Breast epithelium (tissue), 4 donors: ENCODE results near the gene TFF2. TPM values are rescaled to one million over a fixed set of nuclear protein-coding genes. Genes with fewer than 3 reads are reported as not detected.

Source experiments
- DNase-seq, 2 donors: peaks; one replicate each; pipeline ENCODE4 v3.0.0-alpha.2; 2019; ENCODE audit warnings: low spot score in 2 of 2
- H3K27ac ChIP-seq, 2 donors: fragments of 200-600 bp; sonication (generic) in 1 of 2; one replicate each; pipeline ENCODE4 v1.5.1; 2016 to 2019; ENCODE audit warnings: mild to moderate bottlenecking in 1 of 2
- H3K27me3 ChIP-seq, 2 donors: fragments of 200-600 bp; sonication (generic) in 1 of 2; one replicate each; pipeline versions ENCODE4 v1.5.1 to v1.6.0; 2017 to 2019; ENCODE audit warnings: control low read depth in 1 of 2, mild to moderate bottlenecking in 1 of 2
- H3K36me3 ChIP-seq: fragments of 200-600 bp; one replicate; pipeline ENCODE4 v1.5.1; 2019
- H3K4me1 ChIP-seq, 2 donors: fragments of 200-600 bp; sonication (generic); one replicate each; pipeline ENCODE4 v1.5.1; 2016 to 2019; ENCODE audit warnings: control low read depth in 1 of 2
- H3K4me3 ChIP-seq, 3 donors: fragments of 200-600 bp; sonication (generic); 1 replicate in 2 of 3; 2 replicates in 1 of 3; pipeline ENCODE4 v1.5.1; 2016 to 2019; ENCODE audit warnings: mild to moderate bottlenecking in 3 of 3, moderate library complexity in 2 of 3
- H3K9me3 ChIP-seq, 2 donors: fragments of 200-600 bp; sonication (generic) in 1 of 2; one replicate each; pipeline ENCODE4 v1.5.1; 2016 to 2019; ENCODE audit warnings: control low read depth in 1 of 2
- CTCF ChIP-seq, 3 donors: fragments of 450-650 bp; IDR thresholded peaks; one replicate each; pipeline ENCODE4 v1.5.1; 2016 to 2017; ENCODE audit warnings: antibody characterized with exemption in 3 of 3, mild to moderate bottlenecking in 3 of 3, moderate library complexity in 3 of 3
- POLR2A ChIP-seq: fragments of 450-650 bp; IDR thresholded peaks from one replicate; pipeline ENCODE4 v1.6.1; 2016; ENCODE audit warnings: antibody characterized with exemption, mild to moderate bottlenecking, moderate library complexity
- POLR2AphosphoS5 ChIP-seq, 3 donors: sonication (generic); formaldehyde crosslinking; IDR thresholded peaks; one replicate each; pipeline ENCODE4 v1.6.1; 2017; ENCODE audit warnings: antibody characterized with exemption in 3 of 3
- intact Hi-C: fragments of 100-400 bp; cut with DNase I; formaldehyde crosslinking; loops from one replicate; pipeline ENCODE4 v1.15.1; 2023; ENCODE audit warnings: low total_unique reads
- total RNA-seq, 3 donors: library from RNA; depleted of rRNA; stranded (reverse); fragments of >200 nt; gene quantifications; one replicate each; pipeline ENCODE4 v1.1.0, GENCODE V29; 2016

Gene TFF2
- total RNA-seq, 3 donors from 2014 or later: not detected

GRCh38 chr21:42332557-42333317, 18.1 kb downstream of the TFF2 start:
- intact Hi-C loops: loop anchor here (5.0 kb wide), 1 partner anchor 875 kb away; no protein-coding TSS in a partner anchor
- H3K4me1 ChIP-seq: no peaks in the 10 kb centered on the region
- no peak overlapping the region for H3K4me3 ChIP-seq
- no peaks in the 10 kb centered on the region for H3K27me3 ChIP-seq
- H3K27ac ChIP-seq: no peak overlapping the region
- no peaks in the 10 kb centered on the region for H3K36me3 ChIP-seq
- H3K9me3 ChIP-seq: peaks cover 0 to 10% of the 10 kb centered on the region in 2 donors
- DNase-seq: no peak
- no peak for TF ChIP-seq CTCF (IDR thresholded peaks at IDR 0.05)
- TF ChIP-seq POLR2A: no peak
- TF ChIP-seq POLR2AphosphoS5 (IDR thresholded peaks at IDR 0.05): no peak

DNA sequence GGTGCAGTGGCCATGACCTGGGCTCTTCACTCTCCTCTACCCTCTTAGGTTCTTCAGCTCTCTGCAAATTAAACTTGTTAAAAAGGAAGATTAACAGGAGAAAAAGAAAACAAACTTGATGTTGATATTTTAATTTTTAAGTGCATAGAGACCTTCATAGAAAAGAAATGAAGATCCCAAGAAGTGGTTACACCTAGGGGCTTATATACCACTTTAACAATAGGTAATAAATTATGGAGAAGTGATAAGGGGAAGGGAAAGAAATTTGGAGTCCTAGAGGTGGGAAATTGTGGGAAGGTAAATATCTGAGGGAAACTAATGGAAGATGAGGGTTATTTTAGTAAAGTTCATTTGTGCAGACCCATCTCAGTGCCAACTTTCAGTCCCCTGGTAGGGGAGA, 19.1 kb downstream of the TFF2 start:
- Histone ChIP-seq H3K4me3 (no peak overlapping the region), H3K36me3 (no peaks in the 10 kb centered on the region), H3K4me1 (no peaks in the 10 kb centered on the region), H3K27ac (no peak overlapping the region), H3K27me3 (no peaks in the 10 kb centered on the region), H3K9me3 (peaks cover 0 to 10% of the 10 kb centered on the region in 2 donors)
- no peak for TF ChIP-seq POLR2AphosphoS5 (IDR thresholded peaks at IDR 0.05)
- no peak for TF ChIP-seq POLR2A
- no peak for TF ChIP-seq CTCF (IDR thresholded peaks at IDR 0.05)
- intact Hi-C loops: loop anchor here (5.0 kb wide), 1 partner anchor 874 kb away; no protein-coding TSS in a partner anchor
- no peak for DNase-seq

DNA sequence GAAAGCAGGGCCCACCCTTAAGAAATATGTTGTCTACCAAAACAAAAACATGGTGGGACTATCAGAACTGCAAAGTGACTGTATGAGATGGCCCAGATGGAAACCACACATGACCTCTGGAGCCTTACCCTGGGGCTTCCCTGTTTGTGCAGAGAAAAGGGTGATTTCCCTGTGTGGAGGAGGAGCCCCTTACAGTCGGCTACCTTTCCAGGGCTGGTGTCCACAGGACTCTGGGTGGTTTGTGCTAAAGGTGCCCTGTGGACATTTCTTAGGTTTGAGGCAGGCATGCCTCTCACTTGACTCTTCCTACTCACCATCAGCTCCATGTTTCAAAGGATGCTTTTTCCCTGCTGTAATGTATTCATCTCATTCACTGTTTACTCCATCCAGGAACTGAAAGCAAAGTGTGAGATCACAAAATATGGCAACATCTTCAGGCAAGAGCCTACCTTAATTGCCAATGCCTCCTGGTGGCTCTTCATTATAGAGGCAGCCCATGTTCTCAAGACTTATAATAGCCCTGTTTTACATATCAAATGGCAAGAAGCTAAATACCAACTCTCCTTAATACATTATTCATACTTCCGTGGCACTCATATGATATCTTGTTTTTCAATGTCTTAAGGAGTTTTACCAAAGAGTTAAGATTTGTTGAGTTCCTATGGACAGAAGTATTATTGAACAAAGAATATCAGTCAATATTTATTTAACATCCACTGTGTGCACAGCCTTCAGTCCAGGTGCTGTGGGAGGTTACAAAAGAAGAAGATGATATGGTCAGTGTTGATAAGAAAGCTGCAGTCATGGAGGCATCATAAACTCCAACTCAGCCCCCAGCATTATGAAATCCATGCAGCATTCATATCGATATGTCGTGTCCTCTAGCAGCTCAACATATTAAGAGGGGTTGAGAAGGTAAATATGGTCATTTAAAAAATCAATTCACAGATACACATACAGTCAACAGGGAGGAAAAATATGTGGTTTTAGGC, 20.1 kb downstream of the TFF2 start:
- no peaks in the 10 kb centered on the region for H3K36me3 ChIP-seq
- TF ChIP-seq POLR2A (no peak), POLR2AphosphoS5 (IDR thresholded peaks at IDR 0.05) (no peak), CTCF (IDR thresholded peaks at IDR 0.05) (no peak)
- H3K9me3 ChIP-seq: peaks cover 0 to 10% of the 10 kb centered on the region in 2 donors
- intact Hi-C loops: loop anchor here (5.0 kb wide), 1 partner anchor 873 kb away; no protein-coding TSS in a partner anchor
- H3K4me3 ChIP-seq: no peak overlapping the region
- H3K27me3 ChIP-seq: no peaks in the 10 kb centered on the region
- no peak overlapping the region for H3K27ac ChIP-seq
- DNase-seq: no peak
- no peaks in the 10 kb centered on the region for H3K4me1 ChIP-seq

DNA sequence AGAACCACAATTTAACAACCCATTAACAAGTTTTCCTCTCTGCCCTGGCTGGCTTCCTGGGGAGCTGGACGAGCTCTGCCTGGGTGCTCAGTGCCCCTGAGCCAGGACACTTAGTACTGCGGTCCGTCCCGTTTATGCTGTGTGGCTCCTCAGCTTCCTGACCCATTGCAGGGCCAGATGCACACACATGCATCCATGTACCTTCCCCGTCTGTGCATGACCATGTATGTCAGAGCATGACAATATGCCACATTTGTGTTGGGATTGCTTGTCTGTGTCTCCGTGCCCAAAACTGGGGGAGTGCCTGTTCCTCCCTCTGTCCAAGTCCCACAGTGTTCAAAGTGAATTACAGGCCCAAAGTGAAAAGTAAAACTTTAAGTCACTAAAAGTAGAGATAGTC, 25.9 kb downstream of the TFF2 start:
- intact Hi-C loops: no loop called here
- no peaks in the 10 kb centered on the region for H3K9me3 ChIP-seq
- TF ChIP-seq POLR2A: no peak
- no peak for TF ChIP-seq POLR2AphosphoS5 (IDR thresholded peaks at IDR 0.05)
- no peak for TF ChIP-seq CTCF (IDR thresholded peaks at IDR 0.05)
- no peaks in the 10 kb centered on the region for H3K36me3 ChIP-seq
- no peaks in the 10 kb centered on the region for H3K4me1 ChIP-seq
- H3K4me3 ChIP-seq: no peak overlapping the region
- no peak overlapping the region for H3K27ac ChIP-seq
- DNase-seq: no peak
- H3K27me3 ChIP-seq: no peaks in the 10 kb centered on the region
